Thoracic aorta (tissue), 2 donors: Measurements from ENCODE around the gene RECQL5. TPM values are rescaled to one million over a fixed set of nuclear protein-coding genes. Genes with fewer than 3 reads are reported as not detected.

ENCODE experiments used
- ATAC-seq: fragments of 150-250 bp; one replicate; pipeline ENCODE4 v1.8.0; 2017; ENCODE audit warnings: low read depth; ENCODE audit not compliant: insufficient number of reproducible peaks, low FRiP score
- DNase-seq: peaks from one replicate; pipeline ENCODE4 v3.0.0-alpha.2; 2020; ENCODE audit warnings: low spot score
- H3K27ac ChIP-seq, 2 donors: fragments of 200-600 bp; sonication (generic); 1 replicate in 1 of 2; 2 replicates in 1 of 2; pipeline ENCODE4 v1.5.1; 2016; ENCODE audit warnings: mild to moderate bottlenecking in 2 of 2, moderate library complexity in 2 of 2
- H3K27me3 ChIP-seq: fragments of 200-600 bp; sonication (generic); replicated peaks from 2 replicates; pipeline ENCODE4 v1.6.0; 2016; ENCODE audit warnings: mild to moderate bottlenecking; ENCODE audit not compliant: insufficient read depth
- H3K36me3 ChIP-seq: fragments of 200-600 bp; sonication (generic); one replicate; pipeline ENCODE4 v1.5.1; 2016
- H3K4me1 ChIP-seq, 2 donors: fragments of 200-600 bp; sonication (generic); 1 replicate in 1 of 2; 2 replicates in 1 of 2; pipeline versions ENCODE4 v1.5.1 to v1.6.0; 2016; ENCODE audit warnings: low read depth in 2 of 2, mild to moderate bottlenecking in 1 of 2; ENCODE audit not compliant: control insufficient read depth in 1 of 2
- H3K4me3 ChIP-seq: fragments of 200-600 bp; sonication (generic); 2 replicates; pipeline ENCODE4 v1.5.1; 2016; ENCODE audit warnings: mild to moderate bottlenecking
- H3K9me3 ChIP-seq: fragments of 200-600 bp; sonication (generic); 2 replicates; pipeline ENCODE4 v1.5.1; 2016
- CTCF ChIP-seq: fragments of 200-600 bp; sonication (generic); IDR thresholded peaks from one replicate; pipeline ENCODE4 v1.5.1; 2019; ENCODE audit warnings: antibody characterized with exemption
- total RNA-seq, 2 donors: library from RNA; depleted of rRNA; stranded (reverse); fragments of >200 nt; gene quantifications; one replicate each; pipeline versions ENCODE4 v1.1.0 to v1.2.3, GENCODE V29; 2016

Gene RECQL5
- total RNA-seq, 2 donors from 2014 or later: 12.6 to 29.9 TPM

GRCh38 chr17:75611851-75612429 lies 55.0 kb downstream of the RECQL5 start:
- no peak for ATAC-seq
- no peak for TF ChIP-seq CTCF
- DNase-seq: no peak
- Histone ChIP-seq H3K4me1 (no peaks in the 10 kb centered on the region), H3K36me3 (peaks cover 3% of the 10 kb centered on the region), H3K4me3 (no peak overlapping the region), H3K27me3 (no peaks in the 10 kb centered on the region), H3K9me3 (no peaks in the 10 kb centered on the region), H3K27ac (no peak overlapping the region)

GRCh38 chr17:75610103-75610984 lies 56.6 kb downstream of the RECQL5 start:
- no peak for TF ChIP-seq CTCF
- Histone ChIP-seq H3K27me3 (no peaks in the 10 kb centered on the region), H3K9me3 (no peaks in the 10 kb centered on the region), H3K27ac (no peak overlapping the region), H3K36me3 (no peaks in the 10 kb centered on the region), H3K4me3 (no peak overlapping the region), H3K4me1 (no peaks in the 10 kb centered on the region)
- ATAC-seq (no peak), DNase-seq (no peak)

- H3K36me3 ChIP-seq: no peaks in the 10 kb centered on the region
- DNase-seq (no peak), ATAC-seq (no peak)
- no peaks in the 10 kb centered on the region for H3K27me3 ChIP-seq
- H3K4me1 ChIP-seq: no peaks in the 10 kb centered on the region
- H3K9me3 ChIP-seq: no peaks in the 10 kb centered on the region
- H3K27ac ChIP-seq: no peak overlapping the region
- H3K4me3 ChIP-seq: no peak overlapping the region
- TF ChIP-seq CTCF: no peak
Observed at GRCh38 chr17:75607086-75607485, 59.9 kb downstream of the RECQL5 start.

GRCh38 chr17:75605790-75606189 lies 61.2 kb downstream of the RECQL5 start:
- no peak for ATAC-seq
- no peak for TF ChIP-seq CTCF
- DNase-seq: no peak
- Histone ChIP-seq H3K36me3 (no peaks in the 10 kb centered on the region), H3K27ac (no peak overlapping the region), H3K4me1 (no peaks in the 10 kb centered on the region), H3K4me3 (no peak overlapping the region), H3K27me3 (no peaks in the 10 kb centered on the region), H3K9me3 (no peaks in the 10 kb centered on the region)

GRCh38 chr17:75604034-75604695 lies 62.8 kb downstream of the RECQL5 start:
- DNase-seq (no peak), ATAC-seq (no peak)
- Histone ChIP-seq H3K4me1 (no peaks in the 10 kb centered on the region), H3K9me3 (no peaks in the 10 kb centered on the region), H3K27ac (no peak overlapping the region), H3K4me3 (no peak overlapping the region), H3K36me3 (no peaks in the 10 kb centered on the region), H3K27me3 (no peaks in the 10 kb centered on the region)
- no peak for TF ChIP-seq CTCF
